H1 (cell line): ENCODE data around the gene NDUFB4. TPM values are rescaled to one million over a fixed set of nuclear protein-coding genes. Genes with fewer than 3 reads are reported as not detected.

Source experiments
- CTCF ChIA-PET: fragments of 300-600 bp; sonication (Branson Sonifier 250); formaldehyde crosslinking; loops from one replicate; lab custom pipeline; 2021; ENCODE audit not compliant: partially characterized antibody; lab: Charles Lee
- POLR2A ChIA-PET: fragments of 300-600 bp; sonication (Branson Sonifier 250); formaldehyde crosslinking; loops from one replicate; lab custom pipeline; 2021; ENCODE audit warnings: inconsistent platforms; ENCODE audit not compliant: partially characterized antibody; lab: Charles Lee
- DNase-seq, 2 experiments: peaks; one replicate each; pipeline versions ENCODE4 v3.0.0 to v3.0.0-alpha.2; 2010 to 2022; ENCODE audit warnings: low spot score in 2 of 2, low read depth in 1 of 2, mixed read lengths in 1 of 2
- FAIRE-seq: peaks from 2 replicates; lab custom pipeline; 2011; peaks lifted over from hg19 to GRCh38; lab: Jason Lieb, UNC
- H2AFZ ChIP-seq: 2 replicates; pipeline ENCODE4 v1.8.1; 2012; ENCODE audit warnings: low read length, inconsistent platforms
- H2AK5ac ChIP-seq: 2 replicates; pipeline ENCODE4 v1.6.1; 2013; ENCODE audit warnings: low read depth, low read length
- H2BK120ac ChIP-seq: replicated peaks from 2 replicates; pipeline ENCODE3; 2013; ENCODE audit warnings: low read depth, low read length, inconsistent platforms
- H2BK12ac ChIP-seq: 2 replicates; pipeline ENCODE4 v1.6.1; 2013; ENCODE audit warnings: low read depth, low read length
- H2BK15ac ChIP-seq: 2 replicates; pipeline ENCODE4 v1.6.1; 2013; ENCODE audit warnings: low read length
- H2BK20ac ChIP-seq: 2 replicates; pipeline ENCODE4 v1.6.1; 2013; ENCODE audit warnings: low read length
- H2BK5ac ChIP-seq: 2 replicates; pipeline ENCODE4 v1.6.1; 2013; ENCODE audit warnings: low read depth, low read length
- H3K14ac ChIP-seq: 2 replicates; pipeline ENCODE4 v1.6.1; 2013; ENCODE audit warnings: inconsistent platforms; ENCODE audit not compliant: insufficient read length
- H3K18ac ChIP-seq: 2 replicates; pipeline ENCODE4 v1.6.1; 2013; ENCODE audit warnings: low read length; ENCODE audit errors: extremely low read depth
- H3K23ac ChIP-seq: 2 replicates; pipeline ENCODE4 v1.6.1; 2013; ENCODE audit warnings: inconsistent platforms; ENCODE audit not compliant: insufficient read length
- H3K23me2 ChIP-seq: 2 replicates; pipeline ENCODE4 v1.6.1; 2013; ENCODE audit warnings: low read depth, low read length
- H3K27ac ChIP-seq: 2 replicates; pipeline ENCODE4 v1.6.1; 2011; ENCODE audit warnings: low read depth, low read length, inconsistent platforms
- H3K27me3 ChIP-seq, 4 experiments: replicated peaks in 1 of 4; 1 replicate in 1 of 4; 2 replicates in 3 of 4; pipeline versions ENCODE4 v1.6.1 to v1.8.1; 2011 to 2013; ENCODE audit warnings: low read length in 3 of 4, mild to moderate bottlenecking in 3 of 4, inconsistent platforms in 2 of 4, mixed read lengths in 2 of 4, moderate library complexity in 1 of 4; ENCODE audit not compliant: control insufficient read depth in 3 of 4, insufficient read depth in 3 of 4; ENCODE audit errors: extremely low read depth in 1 of 4
- H3K36me3 ChIP-seq, 4 experiments: 2 replicates each; pipeline versions ENCODE4 v1.6.1 to v1.8.1; 2011 to 2013; ENCODE audit warnings: mild to moderate bottlenecking in 4 of 4, low read length in 3 of 4, moderate library complexity in 2 of 4, control low read depth in 1 of 4, inconsistent platforms in 1 of 4; ENCODE audit not compliant: insufficient read depth in 4 of 4, control insufficient read depth in 2 of 4
- H3K4ac ChIP-seq: replicated peaks from 2 replicates; pipeline ENCODE3; 2013; ENCODE audit warnings: low read length, low read depth, mixed read lengths, inconsistent platforms; ENCODE audit not compliant: insufficient read length
- H3K4me1 ChIP-seq, 4 experiments: replicated peaks in 1 of 4; 1 replicate in 1 of 4; 2 replicates in 3 of 4; pipeline versions ENCODE4 v1.6.1 to v1.8.1; 2011 to 2013; ENCODE audit warnings: low read length in 3 of 4, inconsistent platforms in 2 of 4, mixed read lengths in 1 of 4; ENCODE audit not compliant: insufficient read depth in 4 of 4, control insufficient read depth in 3 of 4
- H3K4me2 ChIP-seq, 2 experiments: 2 replicates each; pipeline versions ENCODE4 v1.6.1 to v1.8.1; 2011 to 2013; ENCODE audit warnings: low read depth in 2 of 2, low read length in 2 of 2, control low read depth in 1 of 2, inconsistent platforms in 1 of 2, mild to moderate bottlenecking in 1 of 2; ENCODE audit not compliant: insufficient read depth in 1 of 2
- H3K4me3 ChIP-seq, 4 experiments: fragments of 200-600, 300-600 bp in 1 of 4; sonication (generic), shearing (Covaris generic), sonication (Bioruptor Twin) in 1 of 4; 2 replicates each; pipeline versions ENCODE4 v1.5.1 to v1.8.1; 2011 to 2016; ENCODE audit warnings: low read length in 4 of 4, low read depth in 3 of 4, control low read depth in 2 of 4, inconsistent platforms in 2 of 4, mild to moderate bottlenecking in 2 of 4, mixed read lengths in 1 of 4, moderate library complexity in 1 of 4; ENCODE audit not compliant: insufficient read depth in 2 of 4; ENCODE audit errors: extremely low read depth in 1 of 4
- H3K56ac ChIP-seq: replicated peaks from 2 replicates; pipeline ENCODE3; 2013; ENCODE audit warnings: low read depth, mild to moderate bottlenecking, mixed read lengths, low read length, inconsistent platforms; ENCODE audit not compliant: insufficient read length
- H3K79me1 ChIP-seq: 2 replicates; pipeline ENCODE4 v1.6.1; 2013; ENCODE audit warnings: low read depth, low read length, control low read depth
- H3K79me2 ChIP-seq, 2 experiments: 2 replicates each; pipeline versions ENCODE4 v1.6.1 to v1.8.1; 2012 to 2013; ENCODE audit warnings: low read length in 2 of 2, mild to moderate bottlenecking in 2 of 2, inconsistent platforms in 1 of 2; ENCODE audit not compliant: insufficient read depth in 2 of 2, control insufficient read depth in 1 of 2
- H3K9ac ChIP-seq, 4 experiments: replicated peaks in 1 of 4; 1 replicate in 1 of 4; 2 replicates in 3 of 4; pipeline versions ENCODE4 v1.6.1 to v1.8.1; 2011 to 2013; ENCODE audit warnings: low read depth in 3 of 4, low read length in 3 of 4, control low read depth in 2 of 4, mild to moderate bottlenecking in 2 of 4, moderate library complexity in 2 of 4, inconsistent platforms in 1 of 4; ENCODE audit errors: extremely low read depth in 1 of 4
- H3K9me3 ChIP-seq, 2 experiments: 2 replicates each; pipeline versions ENCODE4 v1.6.1 to v1.8.1; 2012 to 2013; ENCODE audit warnings: mild to moderate bottlenecking in 2 of 2, moderate library complexity in 2 of 2, control low read depth in 1 of 2, inconsistent platforms in 1 of 2, low read depth in 1 of 2, low read length in 1 of 2, mixed read lengths in 1 of 2; ENCODE audit not compliant: insufficient read depth in 2 of 2
- H4K20me1 ChIP-seq, 2 experiments: replicated peaks in 1 of 2; 2 replicates each; pipeline versions ENCODE3 to v1.8.1; 2011 to 2013; ENCODE audit warnings: inconsistent platforms in 2 of 2, low read length in 2 of 2, mild to moderate bottlenecking in 1 of 2; ENCODE audit not compliant: insufficient read depth in 2 of 2, control insufficient read depth in 1 of 2
- H4K5ac ChIP-seq: 2 replicates; pipeline ENCODE4 v1.6.1; 2013; ENCODE audit warnings: low read length, low read depth, mixed read lengths, inconsistent platforms; ENCODE audit not compliant: insufficient read length
- H4K8ac ChIP-seq: 2 replicates; pipeline ENCODE4 v1.8.0; 2013; ENCODE audit warnings: mild to moderate bottlenecking, moderate library complexity, low read length, inconsistent platforms; ENCODE audit not compliant: insufficient read depth; ENCODE audit errors: extremely low read depth
- H4K91ac ChIP-seq: replicated peaks from 2 replicates; pipeline ENCODE3; 2013; ENCODE audit warnings: low read length, mixed read lengths, inconsistent platforms; ENCODE audit not compliant: insufficient read length
- BCL11A ChIP-seq, 2 experiments: IDR thresholded peaks; one replicate each; pipeline ENCODE4 v1.6.1; 2011; ENCODE audit warnings: low read depth in 2 of 2, low read length in 2 of 2, mild to moderate bottlenecking in 2 of 2
- KDM4A ChIP-seq: IDR thresholded peaks from one replicate; pipeline ENCODE4 v1.7.1; 2012; ENCODE audit warnings: low read depth, mild to moderate bottlenecking, moderate library complexity, low read length, inconsistent platforms; ENCODE audit not compliant: severe bottlenecking
- POLR2A ChIP-seq, 2 experiments: IDR thresholded peaks; 1 replicate in 1 of 2; 2 replicates in 1 of 2; pipeline ENCODE4 v1.6.1; 2011; ENCODE audit warnings: low read depth in 2 of 2, low read length in 2 of 2, mild to moderate bottlenecking in 2 of 2; ENCODE audit errors: control extremely low read depth in 1 of 2
- RBBP5 ChIP-seq: IDR thresholded peaks from 2 replicates; pipeline ENCODE4 v1.7.1; 2012; ENCODE audit warnings: low read depth, mild to moderate bottlenecking, inconsistent platforms, low read length, moderate library complexity, borderline replicate concordance
- SP1 ChIP-seq: IDR thresholded peaks from 2 replicates; pipeline ENCODE4 v1.6.1; 2011; ENCODE audit warnings: low read depth, low read length
- WGBS, 2 experiments: shearing (Covaris generic) in 1 of 2; methylation state at CpG; one replicate each; pipeline versions ENCODE4 v1.1.6 to v1.1.7; 2013 to 2015; ENCODE audit warnings: low lambda C conversion rate in 2 of 2, mixed read lengths in 2 of 2, inconsistent platforms in 1 of 2, low coverage in 1 of 2, missing lambda C conversion rate in 1 of 2; ENCODE audit not compliant: insufficient replicate concordance in 2 of 2, insufficient coverage in 1 of 2, insufficient read length in 1 of 2; ENCODE audit errors: extremely low coverage in 1 of 2, missing lambda C conversion rate in 1 of 2; 5-methylcytosine and 5-hydroxymethylcytosine counted together
- polyA plus RNA-seq, 7 experiments: library from polyadenylated mRNA; depleted of rRNA in 3 of 7; stranded (reverse) in 5 of 7; unstranded in 2 of 7; fragments of >200 nt in 5 of 7; fragments of 200-250 nt in 2 of 7; gene quantifications; 1 replicate in 5 of 7; 2 replicates in 1 of 7; 4 replicates in 1 of 7; pipeline versions ENCODE4 v1.2.1 to v1.2.3, GENCODE V29; 2011 to 2013; ENCODE audit warnings: missing spikeins in 2 of 7, mixed read lengths in 2 of 7
- total RNA-seq: library from RNA; stranded (reverse); fragmentation: NEBNext Ultra II Directional; extraction: Animal tissue kit (Norgen Biotek cat#: 25700); gene quantifications from 2 replicates; pipeline ENCODE4 v1.2.1, GENCODE V29; 2021

NDUFB4 gene
- total and polyA plus RNA-seq, 2 of the 8 experiments (the other 6 are each of a cell fraction or from before 2014, with no cell fraction given), result 184 to 382 TPM

- Histone ChIP-seq H4K5ac (no peak overlapping the region), H3K4me1 (no peaks in the 10 kb centered on the region; a peak in 2 of 7 replicates), H3K14ac (no peak overlapping the region), H3K18ac (no peak overlapping the region), H4K8ac (no peak overlapping the region), H2AK5ac (no peak overlapping the region), H3K4me2 (no peak overlapping the region), H3K36me3 (no peaks in the 10 kb centered on the region), H2BK12ac (no peak overlapping the region), H3K9me3 (no peaks in the 10 kb centered on the region), H2BK5ac (no peak overlapping the region), H3K27ac (no peak overlapping the region), H3K4ac (no peak overlapping the region), H2BK15ac (no peak overlapping the region), H3K23me2 (no peaks in the 10 kb centered on the region), H3K79me2 (no peaks in the 10 kb centered on the region), H3K23ac (no peak overlapping the region), H2AFZ (no peak overlapping the region), H4K20me1 (no peaks in the 10 kb centered on the region), H3K79me1 (no peaks in the 10 kb centered on the region), H3K4me3 (no peak overlapping the region), H4K91ac (no peak overlapping the region), H3K56ac (no peak overlapping the region), H3K27me3 (no peaks in the 10 kb centered on the region), H3K9ac (no peak overlapping the region)
- POLR2A ChIA-PET, result no interaction called here
- CTCF ChIA-PET, result no interaction called here
- 97% methylated on average over 5 of the region's 5 CpGs; no CpG with 5 or more reads in 1 of the 2 experiments for WGBS, 2 experiments
- DNase-seq (no peak), FAIRE-seq (no peak)
- TF ChIP-seq BCL11A (IDR thresholded peaks at IDR 0.05; ENCODE audit: low read depth in 2 of 2, low read length in 2 of 2), result no peak
- TF ChIP-seq KDM4A, result no peak
- no peak for TF ChIP-seq RBBP5
- no peak for TF ChIP-seq SP1
- TF ChIP-seq POLR2A (IDR thresholded peaks at IDR 0.05; ENCODE audit: control extremely low read depth in 1 of 2, low read depth in 2 of 2, low read length in 2 of 2), result no peak
- TF ChIP-seq, all 59 proteins: peak for 0
- Histone ChIP-seq H2BK20ac (no peak overlapping the region), H2BK120ac (no peak overlapping the region)
These were observed 52.2 kb downstream of the NDUFB4 start for GRCh38 chr3:120648290-120648689.
